SK-N-SH treated with all-trans-retinoic acid at 6 μM for 48 hours (cell line): ENCODE results near the gene PATE1.

ENCODE experiments used
- ATAC-seq: fragments of 200-7000 bp; cut with Tn5 transposase; 3 replicates; pipeline ENCODE4 v1.9.1; 2020; ENCODE audit warnings: mild to moderate bottlenecking, moderate library complexity
- BACH2 ChIP-seq: fragments of 250-450 bp; sonication (Bioruptor Pico); IDR thresholded peaks from 2 replicates; pipeline ENCODE4 v1.9.0; 2021; ENCODE audit warnings: mild to moderate bottlenecking, borderline replicate concordance
- CREB5 ChIP-seq: fragments of 250-450 bp; sonication (Bioruptor Pico); IDR thresholded peaks from 2 replicates; pipeline ENCODE4 v1.5.1; 2020; ENCODE audit warnings: low read depth, mild to moderate bottlenecking, moderate library complexity
- CSDC2 ChIP-seq: fragments of 250-450 bp; sonication (Bioruptor Pico); IDR thresholded peaks from 2 replicates; pipeline ENCODE4 v1.5.0; 2020; ENCODE audit warnings: mild to moderate bottlenecking, moderate library complexity
- CSRNP3 ChIP-seq: fragments of 250-450 bp; sonication (Bioruptor Pico); IDR thresholded peaks from 2 replicates; pipeline ENCODE4 v1.5.1; 2021; ENCODE audit warnings: mild to moderate bottlenecking, moderate library complexity
- ESRRG ChIP-seq: fragments of 250-450 bp; sonication (Bioruptor Pico); IDR thresholded peaks from 2 replicates; pipeline ENCODE4 v1.6.1; 2021; ENCODE audit warnings: mild to moderate bottlenecking
- GLIS3 ChIP-seq: fragments of 250-450 bp; sonication (Bioruptor Pico); IDR thresholded peaks from 2 replicates; pipeline ENCODE4 v1.5.0; 2020; ENCODE audit warnings: mild to moderate bottlenecking, moderate library complexity
- ISL1 ChIP-seq: fragments of 250-450 bp; sonication (Bioruptor Pico); IDR thresholded peaks from 2 replicates; pipeline ENCODE4 v2.1.2; 2022; ENCODE audit warnings: mild to moderate bottlenecking, moderate library complexity
- OSR1 ChIP-seq: fragments of 250-450 bp; sonication (Bioruptor Pico); IDR thresholded peaks from 2 replicates; pipeline ENCODE4 v1.8.0; 2022; ENCODE audit warnings: moderate library complexity, mild to moderate bottlenecking, inconsistent platforms
- PATZ1 ChIP-seq: fragments of 250-450 bp; sonication (Bioruptor Pico); IDR thresholded peaks from 2 replicates; pipeline ENCODE4 v1.8.0; 2020; ENCODE audit warnings: mild to moderate bottlenecking, moderate library complexity, borderline replicate concordance
- POU6F1 ChIP-seq: fragments of 250-450 bp; sonication (Bioruptor Pico); IDR thresholded peaks from 2 replicates; pipeline ENCODE4 v1.8.0; 2021; ENCODE audit warnings: low read depth, mild to moderate bottlenecking, moderate library complexity, borderline replicate concordance
- RARB ChIP-seq: fragments of 250-450 bp; sonication (Bioruptor Pico); IDR thresholded peaks from 2 replicates; pipeline ENCODE4 v1.8.0; 2021; ENCODE audit warnings: mild to moderate bottlenecking, moderate library complexity
- SNAI2 ChIP-seq: fragments of 250-450 bp; sonication (Bioruptor Pico); IDR thresholded peaks from 2 replicates; pipeline ENCODE4 v1.5.0; 2020; ENCODE audit warnings: mild to moderate bottlenecking, moderate library complexity
- TCF4 ChIP-seq: fragments of 250-450 bp; sonication (Bioruptor Pico); IDR thresholded peaks from 2 replicates; pipeline ENCODE4 v1.8.0; 2021; ENCODE audit warnings: mild to moderate bottlenecking, moderate library complexity, borderline replicate concordance
- TOX ChIP-seq: fragments of 250-450 bp; sonication (Bioruptor Pico); IDR thresholded peaks from 2 replicates; pipeline ENCODE4 v1.8.0; 2021; ENCODE audit warnings: mild to moderate bottlenecking, moderate library complexity, borderline replicate concordance
- TSHZ2 ChIP-seq: fragments of 250-450 bp; sonication (Bioruptor Pico); IDR thresholded peaks from 2 replicates; pipeline ENCODE4 v1.5.0; 2020; ENCODE audit warnings: mild to moderate bottlenecking, moderate library complexity
- ZC3H10 ChIP-seq: fragments of 250-450 bp; sonication (Bioruptor Pico); IDR thresholded peaks from 2 replicates; pipeline ENCODE4 v1.5.1; 2021; ENCODE audit warnings: mild to moderate bottlenecking, moderate library complexity
- ZFP3 ChIP-seq: fragments of 250-450 bp; sonication (Bioruptor Pico); IDR thresholded peaks from 2 replicates; pipeline ENCODE4 v1.5.0; 2020; ENCODE audit warnings: mild to moderate bottlenecking, moderate library complexity
- ZFP30 ChIP-seq: fragments of 450-650 bp; formaldehyde crosslinking; IDR thresholded peaks from 2 replicates; pipeline ENCODE4 v1.5.0; 2022; ENCODE audit warnings: mild to moderate bottlenecking, moderate library complexity
- ZNF565 ChIP-seq: fragments of 450-650 bp; formaldehyde crosslinking; conservative IDR thresholded peaks from 2 replicates; pipeline ENCODE4 v1.5.0; 2020; ENCODE audit warnings: low read depth, mild to moderate bottlenecking, moderate library complexity
- ZNF70 ChIP-seq: fragments of 450-650 bp; formaldehyde crosslinking; IDR thresholded peaks from 2 replicates; pipeline ENCODE4 v1.5.0; 2020; ENCODE audit warnings: mild to moderate bottlenecking, moderate library complexity
- ZNF8 ChIP-seq: fragments of 450-650 bp; formaldehyde crosslinking; IDR thresholded peaks from 2 replicates; pipeline ENCODE4 v1.5.0; 2020; ENCODE audit warnings: mild to moderate bottlenecking, moderate library complexity

The PATE1 gene

GRCh38 chr11:125787827-125788226, 41.7 kb downstream of the PATE1 start, which contains the start of gene PATE3:
Gene PATE3 (plus strand): TSS chr11:125788127. CDS start chr11:125788152, 25 bp downstream.
- TF ChIP-seq TOX (no peak), ZC3H10 (CRISPR knock-in tag) (no peak), CSRNP3 (no peak), CREB5 (CRISPR knock-in tag) (no peak), OSR1 (no peak), SNAI2 (CRISPR knock-in tag) (no peak), ZNF8 (CRISPR knock-in tag) (no peak), ZNF565 (CRISPR knock-in tag) (no peak), POU6F1 (CRISPR knock-in tag) (no peak), RARB (CRISPR knock-in tag) (no peak), TSHZ2 (CRISPR knock-in tag) (no peak), ISL1 (no peak), TCF4 (no peak), ZFP3 (no peak)
- ATAC-seq = no peak

GRCh38 chr11:125790825-125791224, 44.7 kb downstream of the PATE1 start:
- TF ChIP-seq ZFP30 (CRISPR knock-in tag) (no peak), ZNF70 (CRISPR knock-in tag) (no peak), TSHZ2 (CRISPR knock-in tag) (no peak), SNAI2 (CRISPR knock-in tag) (no peak), CSDC2 (CRISPR knock-in tag) (no peak), CREB5 (CRISPR knock-in tag) (no peak)
- TF ChIP-seq, all 23 proteins: peak for 0
- no peak for ATAC-seq

- no peak for ATAC-seq
- no peak for TF ChIP-seq ZFP30 (CRISPR knock-in tag)
- TF ChIP-seq TCF4 = no peak
- no peak for TF ChIP-seq ESRRG (CRISPR knock-in tag)
- no peak for TF ChIP-seq CSRNP3
- TF ChIP-seq ZC3H10 (CRISPR knock-in tag) = no peak
- no peak for TF ChIP-seq RARB (CRISPR knock-in tag)
- TF ChIP-seq ZFP3 = no peak
- no peak for TF ChIP-seq POU6F1 (CRISPR knock-in tag)
- TF ChIP-seq SNAI2 (CRISPR knock-in tag) = no peak
- TF ChIP-seq ZNF8 (CRISPR knock-in tag) = no peak
- no peak for TF ChIP-seq BACH2 (CRISPR knock-in tag)
- no peak for TF ChIP-seq GLIS3 (CRISPR knock-in tag)
- TF ChIP-seq CSDC2 (CRISPR knock-in tag) = no peak
- TF ChIP-seq PATZ1 = no peak
Observed at GRCh38 chr11:125797641-125798040, 51.6 kb downstream of the PATE1 start.
